ENCODE measurements around the gene THUMPD3. TPM values are rescaled to one million over a fixed set of nuclear protein-coding genes. Genes with fewer than 3 reads are reported as not detected.

THUMPD3 gene
- total RNA-seq, 1 experiment from 2014 or later: 22.1 TPM

Other genes starting within 250 kb of the THUMPD3 start
- 5.0 and 5.3 TPM in 2 replicates for gene SRGAP3, start 113.4 kb upstream of the THUMPD3 start, total RNA-seq (2014; rRNA removed; shearing (Covaris generic))
- 99.8 and 139 TPM in 2 replicates for gene SETD5, start 34.6 kb downstream of the THUMPD3 start, total RNA-seq (2014; rRNA removed; shearing (Covaris generic))
- 14.6 and 16.1 TPM in 2 replicates for gene LHFPL4, start 190.8 kb downstream of the THUMPD3 start, total RNA-seq (2014; rRNA removed; shearing (Covaris generic))